SK-N-SH treated with all-trans-retinoic acid at 6 μM for 48 hours (cell line): ENCODE results near the gene SH3PXD2A.

Source experiments
- ATAC-seq: fragments of 200-7000 bp; cut with Tn5 transposase; 3 replicates; pipeline ENCODE4 v1.9.1; 2020; ENCODE audit warnings: mild to moderate bottlenecking, moderate library complexity
- ARNTL ChIP-seq: fragments of 450-650 bp; formaldehyde crosslinking; IDR thresholded peaks from 2 replicates; pipeline ENCODE4 v1.5.0; 2020; ENCODE audit warnings: low read depth, mild to moderate bottlenecking, moderate library complexity, borderline replicate concordance
- BACH2 ChIP-seq: fragments of 250-450 bp; sonication (Bioruptor Pico); IDR thresholded peaks from 2 replicates; pipeline ENCODE4 v1.9.0; 2021; ENCODE audit warnings: mild to moderate bottlenecking, borderline replicate concordance
- CSDC2 ChIP-seq: fragments of 250-450 bp; sonication (Bioruptor Pico); IDR thresholded peaks from 2 replicates; pipeline ENCODE4 v1.5.0; 2020; ENCODE audit warnings: mild to moderate bottlenecking, moderate library complexity
- CSRNP3 ChIP-seq: fragments of 250-450 bp; sonication (Bioruptor Pico); IDR thresholded peaks from 2 replicates; pipeline ENCODE4 v1.5.1; 2021; ENCODE audit warnings: mild to moderate bottlenecking, moderate library complexity
- ESRRG ChIP-seq: fragments of 250-450 bp; sonication (Bioruptor Pico); IDR thresholded peaks from 2 replicates; pipeline ENCODE4 v1.6.1; 2021; ENCODE audit warnings: mild to moderate bottlenecking
- GLIS3 ChIP-seq: fragments of 250-450 bp; sonication (Bioruptor Pico); IDR thresholded peaks from 2 replicates; pipeline ENCODE4 v1.5.0; 2020; ENCODE audit warnings: mild to moderate bottlenecking, moderate library complexity
- ISL1 ChIP-seq: fragments of 250-450 bp; sonication (Bioruptor Pico); IDR thresholded peaks from 2 replicates; pipeline ENCODE4 v2.1.2; 2022; ENCODE audit warnings: mild to moderate bottlenecking, moderate library complexity
- OSR1 ChIP-seq: fragments of 250-450 bp; sonication (Bioruptor Pico); IDR thresholded peaks from 2 replicates; pipeline ENCODE4 v1.8.0; 2022; ENCODE audit warnings: moderate library complexity, mild to moderate bottlenecking, inconsistent platforms
- POU6F1 ChIP-seq: fragments of 250-450 bp; sonication (Bioruptor Pico); IDR thresholded peaks from 2 replicates; pipeline ENCODE4 v1.8.0; 2021; ENCODE audit warnings: low read depth, mild to moderate bottlenecking, moderate library complexity, borderline replicate concordance
- PPARA ChIP-seq: fragments of 250-450 bp; sonication (Bioruptor Pico); IDR thresholded peaks from 2 replicates; pipeline ENCODE4 v1.5.0; 2020; ENCODE audit warnings: mild to moderate bottlenecking, borderline replicate concordance
- RARB ChIP-seq: fragments of 250-450 bp; sonication (Bioruptor Pico); IDR thresholded peaks from 2 replicates; pipeline ENCODE4 v1.8.0; 2021; ENCODE audit warnings: mild to moderate bottlenecking, moderate library complexity
- SNAI2 ChIP-seq: fragments of 250-450 bp; sonication (Bioruptor Pico); IDR thresholded peaks from 2 replicates; pipeline ENCODE4 v1.5.0; 2020; ENCODE audit warnings: mild to moderate bottlenecking, moderate library complexity
- TCF4 ChIP-seq: fragments of 250-450 bp; sonication (Bioruptor Pico); IDR thresholded peaks from 2 replicates; pipeline ENCODE4 v1.8.0; 2021; ENCODE audit warnings: mild to moderate bottlenecking, moderate library complexity, borderline replicate concordance
- TOX ChIP-seq: fragments of 250-450 bp; sonication (Bioruptor Pico); IDR thresholded peaks from 2 replicates; pipeline ENCODE4 v1.8.0; 2021; ENCODE audit warnings: mild to moderate bottlenecking, moderate library complexity, borderline replicate concordance
- TSHZ2 ChIP-seq: fragments of 250-450 bp; sonication (Bioruptor Pico); IDR thresholded peaks from 2 replicates; pipeline ENCODE4 v1.5.0; 2020; ENCODE audit warnings: mild to moderate bottlenecking, moderate library complexity
- ZC3H10 ChIP-seq: fragments of 250-450 bp; sonication (Bioruptor Pico); IDR thresholded peaks from 2 replicates; pipeline ENCODE4 v1.5.1; 2021; ENCODE audit warnings: mild to moderate bottlenecking, moderate library complexity
- ZFP3 ChIP-seq: fragments of 250-450 bp; sonication (Bioruptor Pico); IDR thresholded peaks from 2 replicates; pipeline ENCODE4 v1.5.0; 2020; ENCODE audit warnings: mild to moderate bottlenecking, moderate library complexity
- ZNF565 ChIP-seq: fragments of 450-650 bp; formaldehyde crosslinking; conservative IDR thresholded peaks from 2 replicates; pipeline ENCODE4 v1.5.0; 2020; ENCODE audit warnings: low read depth, mild to moderate bottlenecking, moderate library complexity
- ZNF70 ChIP-seq: fragments of 450-650 bp; formaldehyde crosslinking; IDR thresholded peaks from 2 replicates; pipeline ENCODE4 v1.5.0; 2020; ENCODE audit warnings: mild to moderate bottlenecking, moderate library complexity
- ZNF8 ChIP-seq: fragments of 450-650 bp; formaldehyde crosslinking; IDR thresholded peaks from 2 replicates; pipeline ENCODE4 v1.5.0; 2020; ENCODE audit warnings: mild to moderate bottlenecking, moderate library complexity
- TF ChIP-seq, protein P1 (sequence below): fragments of 250-450 bp; sonication (Bioruptor Pico); IDR thresholded peaks from 2 replicates; pipeline ENCODE4 v1.5.1; 2020; ENCODE audit warnings: low read depth, mild to moderate bottlenecking, moderate library complexity
- TF ChIP-seq, protein P2 (sequence below): fragments of 250-450 bp; sonication (Bioruptor Pico); IDR thresholded peaks from 2 replicates; pipeline ENCODE4 v1.8.0; 2020; ENCODE audit warnings: mild to moderate bottlenecking, moderate library complexity, borderline replicate concordance

Gene SH3PXD2A

DNA sequence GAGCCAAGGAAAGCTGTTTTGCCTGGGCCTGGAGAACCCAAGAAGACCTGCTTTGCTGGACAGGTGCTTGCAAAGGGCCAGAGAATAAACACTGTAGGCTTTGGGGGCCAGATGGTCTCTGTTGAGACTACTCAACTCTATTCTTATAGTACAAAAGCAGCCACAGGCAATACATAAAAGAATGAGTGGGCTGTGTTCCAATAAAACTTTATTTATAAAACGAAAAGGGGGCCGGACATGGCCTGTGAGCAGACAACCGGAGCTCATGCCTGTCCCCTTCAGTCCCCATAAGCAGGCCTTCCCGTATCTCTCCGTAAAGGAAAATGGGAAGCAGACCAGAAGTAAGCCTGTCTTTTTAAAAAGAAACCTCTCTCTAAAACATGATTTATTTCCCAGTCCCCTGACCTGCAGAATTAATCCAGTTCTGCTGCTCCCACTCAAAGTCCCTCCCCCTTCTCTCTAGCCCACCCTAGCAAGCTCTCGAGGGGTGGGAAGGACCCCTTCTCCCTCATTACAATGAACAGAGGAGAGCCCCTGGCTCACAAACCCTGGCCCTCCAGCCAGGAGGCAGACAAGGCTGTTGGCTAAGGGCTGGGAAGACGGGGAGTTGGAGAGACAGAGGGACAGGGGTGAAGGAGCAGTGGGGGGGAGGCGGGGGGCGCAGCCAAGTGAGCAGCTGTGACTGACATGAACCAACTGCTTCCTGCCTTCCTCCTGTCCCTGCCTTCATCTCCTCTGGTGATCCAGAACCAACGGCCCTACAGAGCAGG, 184.1 kb downstream of the SH3PXD2A start:
- ATAC-seq = no peak
- TF ChIP-seq POU6F1 (no peak), TSHZ2 (CRISPR knock-in tag) (no peak), OSR1 (no peak), ESRRG (CRISPR knock-in tag) (no peak), ZC3H10 (no peak), TCF4 (CRISPR knock-in tag) (no peak), ZNF70 (no peak), CSRNP3 (CRISPR knock-in tag) (no peak), RARB (no peak), GLIS3 (CRISPR knock-in tag) (no peak), ARNTL (CRISPR knock-in tag) (no peak), TOX (no peak), ZNF8 (CRISPR knock-in tag) (no peak), ZFP3 (no peak), BACH2 (CRISPR knock-in tag) (no peak)
- TF ChIP-seq, protein P1, sequence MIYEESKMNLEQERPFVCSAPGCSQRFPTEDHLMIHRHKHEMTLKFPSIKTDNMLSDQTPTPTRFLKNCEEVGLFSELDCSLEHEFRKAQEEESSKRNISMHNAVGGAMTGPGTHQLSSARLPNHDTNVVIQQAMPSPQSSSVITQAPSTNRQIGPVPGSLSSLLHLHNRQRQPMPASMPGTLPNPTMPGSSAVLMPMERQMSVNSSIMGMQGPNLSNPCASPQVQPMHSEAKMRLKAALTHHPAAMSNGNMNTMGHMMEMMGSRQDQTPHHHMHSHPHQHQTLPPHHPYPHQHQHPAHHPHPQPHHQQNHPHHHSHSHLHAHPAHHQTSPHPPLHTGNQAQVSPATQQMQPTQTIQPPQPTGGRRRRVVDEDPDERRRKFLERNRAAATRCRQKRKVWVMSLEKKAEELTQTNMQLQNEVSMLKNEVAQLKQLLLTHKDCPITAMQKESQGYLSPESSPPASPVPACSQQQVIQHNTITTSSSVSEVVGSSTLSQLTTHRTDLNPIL (CRISPR knock-in tag) = no peak

DNA sequence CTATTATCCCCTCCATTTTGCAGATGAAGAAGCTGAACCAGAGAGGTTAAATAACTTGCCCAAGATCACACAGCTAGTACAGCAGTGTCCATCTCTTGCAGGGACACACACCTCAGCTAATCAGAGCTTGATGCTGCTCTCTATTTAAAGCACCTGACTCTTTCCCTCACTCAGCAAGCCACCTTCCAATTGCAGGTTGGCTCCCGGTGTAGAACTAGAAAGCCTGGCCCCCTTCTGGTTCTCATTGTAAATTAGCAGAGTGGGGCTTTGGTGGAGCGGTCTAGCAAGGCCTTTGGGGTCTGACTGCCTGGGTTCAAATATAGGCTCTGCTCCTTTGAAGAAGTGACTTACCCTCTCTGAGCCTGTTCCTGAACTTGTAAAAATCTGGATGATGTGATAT, 185.4 kb downstream of the SH3PXD2A start:
- TF ChIP-seq, protein P1 (CRISPR knock-in tag) = no peak
- TF ChIP-seq SNAI2 (CRISPR knock-in tag) (no peak), CSDC2 (no peak), ZC3H10 (no peak), OSR1 (no peak), BACH2 (CRISPR knock-in tag) (no peak), PPARA (CRISPR knock-in tag) (no peak), TCF4 (CRISPR knock-in tag) (no peak), ISL1 (CRISPR knock-in tag) (no peak)
- ATAC-seq = no peak

DNA sequence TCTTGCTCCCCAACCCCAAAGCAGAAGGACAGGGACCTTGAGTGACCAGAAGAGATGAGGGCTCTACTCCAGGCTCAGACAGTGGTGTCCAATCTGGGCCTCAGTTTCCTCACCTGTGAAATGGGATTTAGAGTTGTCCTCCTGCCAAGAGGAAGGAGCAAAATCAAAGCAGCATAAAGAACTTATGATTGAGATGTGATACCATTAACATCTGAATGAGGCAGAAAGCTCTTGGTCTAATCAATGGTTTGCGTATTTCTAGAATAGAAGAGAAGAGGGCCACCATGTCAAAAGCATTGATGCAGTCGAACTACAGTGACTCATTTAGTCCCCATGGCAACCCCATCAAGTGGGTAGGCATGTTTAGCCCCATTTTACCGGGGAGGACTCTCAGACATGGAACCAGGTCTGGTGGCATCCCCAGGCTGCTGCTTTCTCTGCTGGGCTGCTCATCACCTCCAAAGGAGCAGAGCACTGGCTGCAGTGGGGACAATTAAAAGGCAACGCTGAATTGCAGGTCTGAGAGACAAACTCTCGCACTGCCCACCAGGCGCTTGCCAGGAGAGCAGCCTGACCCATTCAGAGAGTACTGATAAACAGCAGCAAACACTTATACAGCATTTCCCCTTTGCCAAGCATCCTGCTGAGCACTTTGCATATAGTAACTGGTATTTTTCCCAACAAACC, 186.0 kb downstream of the SH3PXD2A start:
- ATAC-seq = no peak
- TF ChIP-seq TOX (no peak), TSHZ2 (CRISPR knock-in tag) (no peak), ESRRG (CRISPR knock-in tag) (no peak), OSR1 (no peak), SNAI2 (CRISPR knock-in tag) (no peak), ZFP3 (no peak), ZNF565 (CRISPR knock-in tag) (no peak), CSRNP3 (CRISPR knock-in tag) (no peak)
- TF ChIP-seq, protein P2, sequence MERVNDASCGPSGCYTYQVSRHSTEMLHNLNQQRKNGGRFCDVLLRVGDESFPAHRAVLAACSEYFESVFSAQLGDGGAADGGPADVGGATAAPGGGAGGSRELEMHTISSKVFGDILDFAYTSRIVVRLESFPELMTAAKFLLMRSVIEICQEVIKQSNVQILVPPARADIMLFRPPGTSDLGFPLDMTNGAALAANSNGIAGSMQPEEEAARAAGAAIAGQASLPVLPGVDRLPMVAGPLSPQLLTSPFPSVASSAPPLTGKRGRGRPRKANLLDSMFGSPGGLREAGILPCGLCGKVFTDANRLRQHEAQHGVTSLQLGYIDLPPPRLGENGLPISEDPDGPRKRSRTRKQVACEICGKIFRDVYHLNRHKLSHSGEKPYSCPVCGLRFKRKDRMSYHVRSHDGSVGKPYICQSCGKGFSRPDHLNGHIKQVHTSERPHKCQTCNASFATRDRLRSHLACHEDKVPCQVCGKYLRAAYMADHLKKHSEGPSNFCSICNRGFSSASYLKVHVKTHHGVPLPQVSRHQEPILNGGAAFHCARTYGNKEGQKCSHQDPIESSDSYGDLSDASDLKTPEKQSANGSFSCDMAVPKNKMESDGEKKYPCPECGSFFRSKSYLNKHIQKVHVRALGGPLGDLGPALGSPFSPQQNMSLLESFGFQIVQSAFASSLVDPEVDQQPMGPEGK (CRISPR knock-in tag) = no peak
